Astrocyte (in vitro differentiated cells and primary cell): ENCODE data around the gene NFE2.

Experiments
- EZH2 ChIP-seq: IDR thresholded peaks from 2 replicates; pipeline ENCODE4 v1.6.1; 2012; ENCODE audit warnings: mild to moderate bottlenecking, low read length, inconsistent platforms; ENCODE audit not compliant: insufficient read depth
- TF ChIP-seq, protein P1 (sequence below): IDR thresholded peaks from 2 replicates; pipeline ENCODE4 v1.5.1; 2011; ENCODE audit warnings: low read depth, mild to moderate bottlenecking, inconsistent platforms, low read length, moderate library complexity; ENCODE audit not compliant: insufficient read depth

DNA sequence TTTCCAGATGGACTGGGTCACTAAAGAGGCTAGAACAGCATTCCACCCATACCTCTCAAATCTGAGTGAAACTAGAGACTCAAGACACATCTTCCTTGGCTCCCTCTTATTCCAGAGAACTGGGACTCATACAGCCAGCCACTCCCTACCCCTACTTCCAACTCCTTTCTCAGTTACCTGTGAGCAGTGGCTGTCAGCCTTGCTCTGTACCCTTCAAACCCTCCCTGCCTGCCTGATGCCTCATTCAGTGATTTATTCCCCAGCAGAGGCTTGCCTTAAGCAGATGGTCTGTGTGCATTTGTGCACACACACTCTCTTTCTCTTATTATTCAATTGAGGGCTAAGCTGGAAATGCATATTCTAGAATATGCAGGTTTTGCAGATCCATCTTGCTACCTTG, 48.9 kb upstream of the NFE2 start:
- TF ChIP-seq EZH2: no peak
- TF ChIP-seq, protein P1, sequence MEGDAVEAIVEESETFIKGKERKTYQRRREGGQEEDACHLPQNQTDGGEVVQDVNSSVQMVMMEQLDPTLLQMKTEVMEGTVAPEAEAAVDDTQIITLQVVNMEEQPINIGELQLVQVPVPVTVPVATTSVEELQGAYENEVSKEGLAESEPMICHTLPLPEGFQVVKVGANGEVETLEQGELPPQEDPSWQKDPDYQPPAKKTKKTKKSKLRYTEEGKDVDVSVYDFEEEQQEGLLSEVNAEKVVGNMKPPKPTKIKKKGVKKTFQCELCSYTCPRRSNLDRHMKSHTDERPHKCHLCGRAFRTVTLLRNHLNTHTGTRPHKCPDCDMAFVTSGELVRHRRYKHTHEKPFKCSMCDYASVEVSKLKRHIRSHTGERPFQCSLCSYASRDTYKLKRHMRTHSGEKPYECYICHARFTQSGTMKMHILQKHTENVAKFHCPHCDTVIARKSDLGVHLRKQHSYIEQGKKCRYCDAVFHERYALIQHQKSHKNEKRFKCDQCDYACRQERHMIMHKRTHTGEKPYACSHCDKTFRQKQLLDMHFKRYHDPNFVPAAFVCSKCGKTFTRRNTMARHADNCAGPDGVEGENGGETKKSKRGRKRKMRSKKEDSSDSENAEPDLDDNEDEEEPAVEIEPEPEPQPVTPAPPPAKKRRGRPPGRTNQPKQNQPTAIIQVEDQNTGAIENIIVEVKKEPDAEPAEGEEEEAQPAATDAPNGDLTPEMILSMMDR: no peak
